SK-N-SH treated with all-trans-retinoic acid at 6 μM for 48 hours (cell line): ENCODE data around the gene TNS3.

Experiments
- ARNTL ChIP-seq: fragments of 450-650 bp; formaldehyde crosslinking; IDR thresholded peaks from 2 replicates; pipeline ENCODE4 v1.5.0; 2020; ENCODE audit warnings: low read depth, mild to moderate bottlenecking, moderate library complexity, borderline replicate concordance
- BACH2 ChIP-seq: fragments of 250-450 bp; sonication (Bioruptor Pico); IDR thresholded peaks from 2 replicates; pipeline ENCODE4 v1.9.0; 2021; ENCODE audit warnings: mild to moderate bottlenecking, borderline replicate concordance
- ESRRG ChIP-seq: fragments of 250-450 bp; sonication (Bioruptor Pico); IDR thresholded peaks from 2 replicates; pipeline ENCODE4 v1.6.1; 2021; ENCODE audit warnings: mild to moderate bottlenecking
- GLIS3 ChIP-seq: fragments of 250-450 bp; sonication (Bioruptor Pico); IDR thresholded peaks from 2 replicates; pipeline ENCODE4 v1.5.0; 2020; ENCODE audit warnings: mild to moderate bottlenecking, moderate library complexity
- ISL1 ChIP-seq: fragments of 250-450 bp; sonication (Bioruptor Pico); IDR thresholded peaks from 2 replicates; pipeline ENCODE4 v2.1.2; 2022; ENCODE audit warnings: mild to moderate bottlenecking, moderate library complexity
- PATZ1 ChIP-seq: fragments of 250-450 bp; sonication (Bioruptor Pico); IDR thresholded peaks from 2 replicates; pipeline ENCODE4 v1.8.0; 2020; ENCODE audit warnings: mild to moderate bottlenecking, moderate library complexity, borderline replicate concordance
- RARB ChIP-seq: fragments of 250-450 bp; sonication (Bioruptor Pico); IDR thresholded peaks from 2 replicates; pipeline ENCODE4 v1.8.0; 2021; ENCODE audit warnings: mild to moderate bottlenecking, moderate library complexity
- TCF4 ChIP-seq: fragments of 250-450 bp; sonication (Bioruptor Pico); IDR thresholded peaks from 2 replicates; pipeline ENCODE4 v1.8.0; 2021; ENCODE audit warnings: mild to moderate bottlenecking, moderate library complexity, borderline replicate concordance

- TF ChIP-seq BACH2 = no peak
- TF ChIP-seq ARNTL = no peak
- no peak for TF ChIP-seq RARB (CRISPR knock-in tag)
- no peak for TF ChIP-seq TCF4 (CRISPR knock-in tag)
- TF ChIP-seq GLIS3 (CRISPR knock-in tag) = no peak
- TF ChIP-seq ESRRG = no peak
- no peak for TF ChIP-seq PATZ1 (CRISPR knock-in tag)
- no peak for TF ChIP-seq ISL1 (CRISPR knock-in tag)
Observed at GRCh38 chr7:47278043-47278442, 303.9 kb downstream of the TNS3 start.
